Neural progenitor cell (in vitro differentiated cells): ENCODE results near the gene NRP1. TPM values are rescaled to one million over a fixed set of nuclear protein-coding genes. Genes with fewer than 3 reads are reported as not detected.

Experiments
- DNase-seq: peaks from one replicate; pipeline ENCODE4 v3.0.0-alpha.2; 2016; ENCODE audit warnings: low spot score
- H2AFZ ChIP-seq: fragments of 200-600 bp; sonication (generic); replicated peaks from 2 replicates; pipeline ENCODE4 v1.6.1; 2016; ENCODE audit warnings: antibody characterized with exemption
- H3F3A ChIP-seq: fragments of 200-600 bp; sonication (generic); 2 replicates; pipeline ENCODE4 v1.6.1; 2016; ENCODE audit warnings: antibody characterized with exemption, low read depth
- H3K27ac ChIP-seq: fragments of 200-600 bp; sonication (generic); 2 replicates; pipeline ENCODE4 v1.5.1; 2016; ENCODE audit warnings: mild to moderate bottlenecking
- H3K27me3 ChIP-seq: fragments of 200-600 bp; sonication (generic); 2 replicates; pipeline ENCODE4 v1.6.1; 2016; ENCODE audit warnings: mild to moderate bottlenecking, moderate library complexity
- H3K36me3 ChIP-seq: fragments of 200-600 bp; sonication (generic); 2 replicates; pipeline ENCODE4 v1.5.1; 2016
- H3K4me1 ChIP-seq: fragments of 200-600 bp; sonication (generic); 2 replicates; pipeline ENCODE4 v1.6.1; 2016; ENCODE audit warnings: mixed run types
- H3K4me2 ChIP-seq: fragments of 200-600 bp; sonication (generic); 2 replicates; pipeline ENCODE4 v1.6.1; 2016
- H3K4me3 ChIP-seq: fragments of 200-600 bp; sonication (generic); 2 replicates; pipeline ENCODE4 v1.5.1; 2016
- H3K79me2 ChIP-seq: fragments of 200-600 bp; sonication (generic); 2 replicates; pipeline ENCODE4 v1.6.1; 2016; ENCODE audit warnings: low read depth
- H3K9ac ChIP-seq: fragments of 200-600 bp; sonication (generic); 2 replicates; pipeline ENCODE4 v1.6.1; 2016
- H3K9me3 ChIP-seq: fragments of 200-600 bp; sonication (generic); 2 replicates; pipeline ENCODE4 v1.5.1; 2016; ENCODE audit warnings: low read depth
- H4K20me1 ChIP-seq: fragments of 200-600 bp; sonication (generic); 2 replicates; pipeline ENCODE4 v1.6.1; 2016; ENCODE audit warnings: low read depth
- H3K27ac Mint-ChIP-seq: 3 replicates; pipeline ENCODE4 v1.8.0; 2021; ENCODE audit warnings: mixed read lengths
- H3K27me3 Mint-ChIP-seq: 2 replicates; pipeline ENCODE4 v1.8.0; 2022; ENCODE audit warnings: low read depth, mild to moderate bottlenecking, inconsistent platforms, moderate library complexity, mixed read lengths; ENCODE audit not compliant: insufficient read depth
- H3K36me3 Mint-ChIP-seq: 3 replicates; pipeline ENCODE4 v1.8.0; 2021; ENCODE audit warnings: mixed read lengths
- H3K4me1 Mint-ChIP-seq: 3 replicates; pipeline ENCODE4 v1.8.0; 2021; ENCODE audit warnings: mixed read lengths
- H3K4me3 Mint-ChIP-seq: 3 replicates; pipeline ENCODE4 v1.8.0; 2021; ENCODE audit warnings: mild to moderate bottlenecking, moderate library complexity, mixed read lengths
- H3K9me3 Mint-ChIP-seq: 3 replicates; pipeline ENCODE4 v1.8.0; 2020; ENCODE audit warnings: mixed read lengths
- EZH2 ChIP-seq: fragments of 200-600 bp; sonication (generic); IDR thresholded peaks from 2 replicates; pipeline ENCODE4 v1.6.1; 2017; ENCODE audit warnings: antibody characterized with exemption, mild to moderate bottlenecking, moderate library complexity
- EZH2phosphoT487 ChIP-seq: fragments of 200-600 bp; sonication (generic); IDR thresholded peaks from 2 replicates; pipeline ENCODE4 v1.6.1; 2017; ENCODE audit warnings: antibody characterized with exemption
- total RNA-seq: library from RNA; depleted of rRNA; stranded (reverse); fragments of >200 nt; gene quantifications from 2 replicates; pipeline ENCODE4 v1.2.3, GENCODE V29; 2015; ENCODE audit warnings: low replicate concordance
- TF ChIP-seq, protein P1 (sequence below): fragments of 200-600 bp; sonication (generic); IDR thresholded peaks from 2 replicates; pipeline ENCODE4 v1.5.1; 2017; ENCODE audit warnings: antibody characterized with exemption, mild to moderate bottlenecking

Gene NRP1
- total RNA-seq, 1 donor from 2014 or later = 1.9 TPM

DNA sequence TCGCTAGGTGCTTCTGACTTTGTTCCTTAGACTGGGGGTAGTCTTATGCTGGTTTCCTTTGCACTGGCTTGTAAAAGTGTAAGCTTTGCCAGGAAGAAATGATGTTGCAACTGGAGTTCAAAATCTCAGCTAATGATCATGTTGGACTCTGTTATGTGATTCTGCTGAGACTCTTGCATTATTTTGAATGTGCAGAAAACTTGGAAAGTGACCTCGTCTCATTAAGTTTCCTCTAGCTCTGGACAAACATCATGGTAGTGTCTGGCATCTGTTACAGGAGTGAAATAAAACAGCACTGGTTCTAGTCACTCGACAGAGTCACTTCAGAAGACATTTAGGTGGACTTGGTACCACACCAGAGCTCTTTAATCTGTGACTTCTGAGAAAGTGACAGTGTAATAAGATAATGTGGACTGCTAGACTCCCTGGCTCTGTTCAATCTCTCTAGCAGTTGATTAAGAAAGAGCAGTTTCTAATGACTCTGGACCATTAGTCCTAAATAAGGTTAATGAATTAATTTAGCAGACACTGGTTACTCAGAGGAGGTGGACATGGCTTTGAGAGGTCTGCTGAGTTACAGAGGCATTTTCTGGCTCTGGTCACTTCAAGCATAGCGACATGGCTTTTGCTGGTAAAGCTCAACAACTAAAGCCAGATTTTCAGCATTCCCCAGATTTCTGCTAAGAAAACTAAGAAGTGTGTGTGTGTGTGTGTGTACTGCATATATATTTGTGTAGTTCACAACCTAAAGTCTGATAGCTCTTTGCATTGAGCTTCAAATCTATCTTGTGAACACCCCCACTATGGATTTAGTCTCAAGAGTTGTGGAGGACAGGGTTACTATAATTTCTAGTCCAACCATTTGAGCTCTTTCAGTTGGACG, 2.0 kb downstream of the NRP1 start:
- H3K27me3 ChIP-seq = peaks cover 53% of the 10 kb centered on the region
- H3K79me2 ChIP-seq = no peaks in the 10 kb centered on the region
- H3K4me1 ChIP-seq = peaks cover 35% of the 10 kb centered on the region
- Mint-ChIP-seq H3K9me3 (peaks cover 2% of the 10 kb centered on the region), H3K4me3 (peak overlapping the region; percentile 98), H3K27ac (peak overlapping the region; percentile 40), H3K4me1 (peaks cover 54% of the 10 kb centered on the region), H3K27me3 (peaks cover 8% of the 10 kb centered on the region), H3K36me3 (peaks cover 23% of the 10 kb centered on the region)
- H3K36me3 ChIP-seq = no peaks in the 10 kb centered on the region
- H3K4me3 ChIP-seq = no peak overlapping the region
- H3F3A ChIP-seq = peaks cover 40% of the 10 kb centered on the region
- H3K4me2 ChIP-seq = no peak overlapping the region
- H3K9ac ChIP-seq = no peak overlapping the region
- DNase-seq = peak; percentile 9
- H3K27ac ChIP-seq = no peak overlapping the region
- H4K20me1 ChIP-seq = no peaks in the 10 kb centered on the region
- H2AFZ ChIP-seq = no peak overlapping the region
- no peaks in the 10 kb centered on the region for H3K9me3 ChIP-seq
- TF ChIP-seq, protein P1, sequence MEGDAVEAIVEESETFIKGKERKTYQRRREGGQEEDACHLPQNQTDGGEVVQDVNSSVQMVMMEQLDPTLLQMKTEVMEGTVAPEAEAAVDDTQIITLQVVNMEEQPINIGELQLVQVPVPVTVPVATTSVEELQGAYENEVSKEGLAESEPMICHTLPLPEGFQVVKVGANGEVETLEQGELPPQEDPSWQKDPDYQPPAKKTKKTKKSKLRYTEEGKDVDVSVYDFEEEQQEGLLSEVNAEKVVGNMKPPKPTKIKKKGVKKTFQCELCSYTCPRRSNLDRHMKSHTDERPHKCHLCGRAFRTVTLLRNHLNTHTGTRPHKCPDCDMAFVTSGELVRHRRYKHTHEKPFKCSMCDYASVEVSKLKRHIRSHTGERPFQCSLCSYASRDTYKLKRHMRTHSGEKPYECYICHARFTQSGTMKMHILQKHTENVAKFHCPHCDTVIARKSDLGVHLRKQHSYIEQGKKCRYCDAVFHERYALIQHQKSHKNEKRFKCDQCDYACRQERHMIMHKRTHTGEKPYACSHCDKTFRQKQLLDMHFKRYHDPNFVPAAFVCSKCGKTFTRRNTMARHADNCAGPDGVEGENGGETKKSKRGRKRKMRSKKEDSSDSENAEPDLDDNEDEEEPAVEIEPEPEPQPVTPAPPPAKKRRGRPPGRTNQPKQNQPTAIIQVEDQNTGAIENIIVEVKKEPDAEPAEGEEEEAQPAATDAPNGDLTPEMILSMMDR = no peak
- TF ChIP-seq EZH2phosphoT487 (no peak), EZH2 (no peak)

DNA sequence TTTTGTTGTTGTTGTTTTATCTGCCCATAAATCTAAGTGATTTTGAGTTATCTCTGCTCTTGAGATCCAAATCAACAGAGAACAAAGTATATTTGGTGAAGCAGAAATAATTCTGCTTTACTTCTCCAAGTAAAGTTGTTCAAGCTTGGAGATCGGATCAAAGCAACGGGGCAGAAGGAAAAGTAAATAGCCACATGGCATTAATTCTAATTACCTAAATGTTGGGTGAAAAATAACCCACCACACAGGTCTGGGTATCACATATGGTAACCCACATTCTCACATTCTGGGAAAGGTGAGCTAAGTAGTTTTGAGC, 3.1 kb downstream of the NRP1 start:
- TF ChIP-seq, protein P1 = no peak
- TF ChIP-seq EZH2phosphoT487 (peak; percentile 3), EZH2 (no peak)
- Histone ChIP-seq H2AFZ (no peak overlapping the region), H3K27ac (no peak overlapping the region), H3K4me2 (no peak overlapping the region), H3K9ac (no peak overlapping the region), H3K27me3 (peaks cover 43% of the 10 kb centered on the region), H3K4me1 (peaks cover 31% of the 10 kb centered on the region), H3K4me3 (no peak overlapping the region), H3K36me3 (no peaks in the 10 kb centered on the region), H3K79me2 (no peaks in the 10 kb centered on the region), H3F3A (peaks cover 35% of the 10 kb centered on the region), H3K9me3 (no peaks in the 10 kb centered on the region), H4K20me1 (no peaks in the 10 kb centered on the region)
- peak; percentile 45 for DNase-seq
- Mint-ChIP-seq H3K4me1 (peaks cover 56% of the 10 kb centered on the region), H3K27ac (no peak overlapping the region), H3K27me3 (peaks cover 4% of the 10 kb centered on the region), H3K36me3 (peaks cover 25% of the 10 kb centered on the region), H3K4me3 (peak overlapping the region; percentile 98), H3K9me3 (peaks cover 2% of the 10 kb centered on the region)

DNA sequence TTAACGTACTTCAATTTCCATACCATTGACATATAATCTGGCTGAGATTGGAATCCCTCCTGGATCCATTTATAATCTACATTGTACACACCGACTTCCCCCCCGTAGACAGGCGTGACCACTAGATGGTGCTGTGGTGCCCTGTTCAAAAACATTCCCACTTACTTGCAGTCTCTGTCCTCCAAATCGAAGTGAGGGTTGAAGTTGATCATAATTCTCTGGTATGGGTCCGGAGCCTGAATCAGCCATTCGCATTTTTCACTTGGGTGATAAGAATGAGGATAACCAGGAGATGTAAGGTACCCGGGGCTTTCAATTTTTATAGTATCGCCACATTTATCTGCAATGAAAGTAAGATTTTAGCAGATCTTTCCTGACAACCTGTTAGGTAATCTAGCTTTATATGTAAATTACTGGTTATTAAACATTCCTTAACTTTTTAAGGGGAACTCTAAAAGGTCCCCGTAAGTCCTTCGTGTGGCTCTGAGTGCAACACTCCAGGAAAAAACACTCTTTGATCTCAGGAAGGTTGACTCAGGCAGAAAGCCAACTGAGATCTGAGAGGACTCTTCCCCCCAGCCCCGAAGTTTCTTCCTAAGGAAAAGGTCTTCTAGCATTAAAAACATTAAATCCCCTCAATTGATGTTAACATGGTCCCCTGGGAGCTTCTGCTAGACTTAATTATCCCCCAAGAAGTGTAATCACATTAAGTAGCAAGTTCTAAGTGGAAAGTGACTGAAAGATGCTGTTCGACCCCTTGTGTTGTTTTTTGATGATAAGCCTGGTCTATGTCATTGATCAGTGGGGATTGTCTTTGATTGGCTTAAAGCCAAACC, 3.7 kb downstream of the NRP1 start:
- Mint-ChIP-seq H3K36me3 (peaks cover 29% of the 10 kb centered on the region), H3K4me3 (peak overlapping the region; percentile 98), H3K27ac (no peak overlapping the region), H3K9me3 (peaks cover 2% of the 10 kb centered on the region), H3K4me1 (peaks cover 61% of the 10 kb centered on the region), H3K27me3 (peaks cover 4% of the 10 kb centered on the region)
- H3K4me3 ChIP-seq = peak overlapping the region; percentile 4
- no peak overlapping the region for H2AFZ ChIP-seq
- TF ChIP-seq EZH2 (no peak), EZH2phosphoT487 (peak; percentile 77)
- TF ChIP-seq, protein P1 = peak; percentile 99
- H3K4me2 ChIP-seq = peak overlapping the region; percentile 60
- no peaks in the 10 kb centered on the region for H3K9me3 ChIP-seq
- H3K36me3 ChIP-seq = no peaks in the 10 kb centered on the region
- H3K27me3 ChIP-seq = peaks cover 37% of the 10 kb centered on the region
- H3K9ac ChIP-seq = no peak overlapping the region
- DNase-seq = peak; percentile 85
- no peaks in the 10 kb centered on the region for H4K20me1 ChIP-seq
- H3K27ac ChIP-seq = no peak overlapping the region
- H3K4me1 ChIP-seq = peaks cover 26% of the 10 kb centered on the region
- H3K79me2 ChIP-seq = no peaks in the 10 kb centered on the region
- peaks cover 35% of the 10 kb centered on the region for H3F3A ChIP-seq
